ENCODE results near the gene OR1I1. TPM values are rescaled to one million over a fixed set of nuclear protein-coding genes. Genes with fewer than 3 reads are reported as not detected.

The OR1I1 gene
- total and polyA plus RNA-seq, 2 of the 4 experiments (the other 2 are of a cell fraction) = not detected

GRCh38 chr19:15128162-15128770 is 46.3 kb downstream of the OR1I1 start:
- no peak overlapping the region for H2BK15ac ChIP-seq (ENCODE audit: low read depth, low read length)
- no peaks in the 10 kb centered on the region for H3K9me1 ChIP-seq (ENCODE audit: insufficient read depth, low read length)
- no peak overlapping the region for H3K4ac ChIP-seq (ENCODE audit: low read depth, low read length)
- H2BK5ac ChIP-seq (ENCODE audit: low read depth, low read length, poor library complexity, severe bottlenecking) = peak overlapping the region; percentile 20
- in situ Hi-C loops (cut with MboI; ENCODE audit: low sequenced_read_pairs) (no loop called here), dilution Hi-C loops (cut with HindIII; ENCODE audit: low sequenced_read_pairs, unreplicated experiment) (no loop called here), intact Hi-C loops (cut with micrococcal nuclease) (no loop called here)
- TF ChIP-seq CEBPB (IDR thresholded peaks at IDR 0.05; ENCODE audit: low read depth, low read length) = no peak
- no peak for TF ChIP-seq MXI1 (IDR thresholded peaks at IDR 0.05; ENCODE audit: borderline replicate concordance, low read depth, low read length)
- TF ChIP-seq RFX5 (IDR thresholded peaks at IDR 0.05; ENCODE audit: low read depth, low read length) = no peak
- TF ChIP-seq MAZ (IDR thresholded peaks at IDR 0.05; ENCODE audit: borderline replicate concordance, low read depth, low read length) = no peak
- TF ChIP-seq, protein P1, sequence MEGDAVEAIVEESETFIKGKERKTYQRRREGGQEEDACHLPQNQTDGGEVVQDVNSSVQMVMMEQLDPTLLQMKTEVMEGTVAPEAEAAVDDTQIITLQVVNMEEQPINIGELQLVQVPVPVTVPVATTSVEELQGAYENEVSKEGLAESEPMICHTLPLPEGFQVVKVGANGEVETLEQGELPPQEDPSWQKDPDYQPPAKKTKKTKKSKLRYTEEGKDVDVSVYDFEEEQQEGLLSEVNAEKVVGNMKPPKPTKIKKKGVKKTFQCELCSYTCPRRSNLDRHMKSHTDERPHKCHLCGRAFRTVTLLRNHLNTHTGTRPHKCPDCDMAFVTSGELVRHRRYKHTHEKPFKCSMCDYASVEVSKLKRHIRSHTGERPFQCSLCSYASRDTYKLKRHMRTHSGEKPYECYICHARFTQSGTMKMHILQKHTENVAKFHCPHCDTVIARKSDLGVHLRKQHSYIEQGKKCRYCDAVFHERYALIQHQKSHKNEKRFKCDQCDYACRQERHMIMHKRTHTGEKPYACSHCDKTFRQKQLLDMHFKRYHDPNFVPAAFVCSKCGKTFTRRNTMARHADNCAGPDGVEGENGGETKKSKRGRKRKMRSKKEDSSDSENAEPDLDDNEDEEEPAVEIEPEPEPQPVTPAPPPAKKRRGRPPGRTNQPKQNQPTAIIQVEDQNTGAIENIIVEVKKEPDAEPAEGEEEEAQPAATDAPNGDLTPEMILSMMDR (conservative IDR thresholded peaks at IDR 0.05; ENCODE audit: low read depth, low read length) = no peak
- TF ChIP-seq FOS (IDR thresholded peaks at IDR 0.05; ENCODE audit: low read depth, low read length) = no peak
- no peak for TF ChIP-seq POLR2A (IDR thresholded peaks at IDR 0.05; ENCODE audit: low read depth, low read length)
- no peak for TF ChIP-seq ELK1 (IDR thresholded peaks at IDR 0.05; ENCODE audit: borderline replicate concordance, low read depth, low read length)
- no peak for TF ChIP-seq CHD1 (IDR thresholded peaks at IDR 0.05; ENCODE audit: low read depth, low read length)
- no peak for ATAC-seq (ENCODE audit: low read depth)
- H3K4me2 ChIP-seq (ENCODE audit: low read depth, low read length) = no peak overlapping the region
- DNase-seq = peak; percentile 67
- H2BK20ac ChIP-seq (ENCODE audit: low read depth, low read length) = peak overlapping the region; percentile 2; the same call in 1 of the 2 replicates
- no peak overlapping the region for H2AK9ac ChIP-seq (replicated peaks; ENCODE audit: low read depth, low read length, poor library complexity)
- H2AK5ac ChIP-seq (ENCODE audit: low read depth, low read length) = no peak overlapping the region; the same call in 1 of the 2 replicates
- no CpG with 5 or more reads among the region's 6 CpGs for WGBS, 2 experiments (ENCODE audit: extremely low coverage in 2 of 2, insufficient read length in 1 of 2)
- H2AFZ ChIP-seq (replicated peaks; ENCODE audit: low read length, poor library complexity) = no peak overlapping the region
- no peaks in the 10 kb centered on the region for H3K27me3 ChIP-seq (ENCODE audit: control insufficient read depth, insufficient read depth, low read length)
- H4K91ac ChIP-seq (ENCODE audit: insufficient read depth, low read depth, low read length) = no peak overlapping the region
- H3K4me1 ChIP-seq (ENCODE audit: control insufficient read depth, insufficient read depth, low read length) = peaks cover 6% of the 10 kb centered on the region
- no peak overlapping the region for H3K14ac ChIP-seq (replicated peaks; ENCODE audit: low read depth, low read length)
- BruUV-seq (replicated peaks) = no TSS peak
- no peak overlapping the region for H3K23ac ChIP-seq (ENCODE audit: low read depth, low read length)
- H4K5ac ChIP-seq (ENCODE audit: low read depth, low read length) = no peak overlapping the region; the same call in 1 of the 2 replicates
- H3K36me3 ChIP-seq (ENCODE audit: control insufficient read depth, insufficient read depth, low read length) = no peaks in the 10 kb centered on the region; the same call in none of the 2 replicates
- peaks cover 17 to 22% of the 10 kb centered on the region in 2 experiments for H3K79me1 ChIP-seq (ENCODE audit: low read depth in 1 of 2, low read length in 2 of 2)
- peak overlapping the region; percentile 47; the same call in 1 of the 2 replicates for H3K18ac ChIP-seq (ENCODE audit: low read depth, low read length)
- no peak overlapping the region for H3K4me3 ChIP-seq (ENCODE audit: insufficient read depth, low read depth, low read length)
- ChIA-PET CTCF (interaction anchor here (0.6 to 1.4 kb wide), 2 partner anchors 18 to 26 kb away, joined by 3 read pairs; no protein-coding TSS in a partner anchor), POLR2A (ENCODE audit: unreplicated experiment) (no interaction called here)
- H3K56ac ChIP-seq (ENCODE audit: extremely low read depth, insufficient read depth, low read length) = no peak overlapping the region
- H4K20me1 ChIP-seq (ENCODE audit: insufficient read depth, low read length) = 0 out of 2 replicates have a peak, but pooled peaks cover 3% of the 10 kb centered on the region
- H3K9ac ChIP-seq (ENCODE audit: low read depth, low read length) = no peak overlapping the region
- H3K27ac ChIP-seq (ENCODE audit: insufficient read depth, low read length) = no peak overlapping the region
- no peak overlapping the region for H4K8ac ChIP-seq (ENCODE audit: low read depth in 2 of 2, low read length in 2 of 2)
- H3K9me3 ChIP-seq (ENCODE audit: control insufficient read depth, insufficient read depth, low read length) = no peaks in the 10 kb centered on the region
- H2BK120ac ChIP-seq (ENCODE audit: low read depth, low read length) = peak overlapping the region; percentile 17

Measured in IMR-90 (cell line).